Caco-2 (cell line): ENCODE results near the gene PSTPIP2. TPM values are rescaled to one million over a fixed set of nuclear protein-coding genes. Genes with fewer than 3 reads are reported as not detected.
A peak's percentile ranks its signal among the peaks of the same experiment; 100 is the strongest.

Experiments
- BruUV-seq: library from RNA; stranded (reverse); fragments of 400-500 nt; replicated peaks from 2 replicates; lab custom pipeline; 2021; lab: Mats Ljungman, UMichigan
- CTCF ChIA-PET: fragments of 300-600 bp; sonication (Branson Sonifier 250); formaldehyde crosslinking; loops from one replicate; lab custom pipeline; 2022; ENCODE audit warnings: antibody characterized with exemption; lab: Charles Lee
- POLR2A ChIA-PET: fragments of 300-600 bp; sonication (Branson Sonifier 250); formaldehyde crosslinking; loops from one replicate; lab custom pipeline; 2022; ENCODE audit warnings: antibody characterized with exemption; lab: Charles Lee
- DNase-seq, 2 experiments: peaks; one replicate each; pipeline versions ENCODE4 v3.0.0 to v3.0.0-alpha.2; 2020 to 2022
- H3K27me3 ChIP-seq: replicated peaks from 2 replicates; pipeline ENCODE4 v1.6.0; 2011; ENCODE audit warnings: low read length; ENCODE audit not compliant: control insufficient read depth, insufficient read depth
- H3K36me3 ChIP-seq: 2 replicates; pipeline ENCODE4 v1.5.1; 2011; ENCODE audit warnings: low read length; ENCODE audit not compliant: control insufficient read depth, insufficient read depth
- H3K4me1 ChIP-seq: fragments of 250-450 bp; sonication (Bioruptor Pico); 2 replicates; pipeline ENCODE4 v1.5.1; 2020; ENCODE audit warnings: mild to moderate bottlenecking
- H3K4me3 ChIP-seq: 2 replicates; pipeline ENCODE4 v1.5.1; 2011; ENCODE audit warnings: low read depth, mild to moderate bottlenecking, control low read depth, low read length
- H3K9me3 ChIP-seq: fragments of 250-450 bp; sonication (Bioruptor Pico); 2 replicates; pipeline ENCODE4 v1.5.1; 2020; ENCODE audit warnings: mild to moderate bottlenecking, moderate library complexity
- H3K27ac Mint-ChIP-seq: one replicate; pipeline ENCODE4 v1.8.0; 2022; ENCODE audit warnings: mixed read lengths; ENCODE audit not compliant: unreplicated experiment
- H3K27me3 Mint-ChIP-seq: one replicate; pipeline ENCODE4 v1.8.0; 2022; ENCODE audit warnings: mixed read lengths; ENCODE audit not compliant: insufficient read depth, unreplicated experiment
- H3K36me3 Mint-ChIP-seq: one replicate; pipeline ENCODE4 v1.8.0; 2022; ENCODE audit warnings: mild to moderate bottlenecking, mixed read lengths; ENCODE audit not compliant: insufficient read depth, unreplicated experiment
- H3K4me1 Mint-ChIP-seq: one replicate; pipeline ENCODE4 v1.8.0; 2022; ENCODE audit warnings: low read depth, mixed read lengths; ENCODE audit not compliant: unreplicated experiment
- H3K4me3 Mint-ChIP-seq: one replicate; pipeline ENCODE4 v1.8.0; 2022; ENCODE audit warnings: mild to moderate bottlenecking, moderate library complexity, mixed read lengths; ENCODE audit not compliant: unreplicated experiment
- H3K9me3 Mint-ChIP-seq: one replicate; pipeline ENCODE4 v1.8.0; 2022; ENCODE audit warnings: mixed read lengths; ENCODE audit not compliant: unreplicated experiment
- CTCF ChIP-seq, 2 experiments: fragments of 200-600 bp in 1 of 2; IDR thresholded peaks; 1 replicate in 1 of 2; 2 replicates in 1 of 2; pipeline versions ENCODE4 v1.5.1 to v1.8.0; 2011 to 2022; ENCODE audit warnings: antibody characterized with exemption in 1 of 2, control low read depth in 1 of 2, inconsistent platforms in 1 of 2, low read depth in 1 of 2, low read length in 1 of 2, mild to moderate bottlenecking in 1 of 2, moderate library complexity in 1 of 2; ENCODE audit not compliant: insufficient read depth in 1 of 2, severe bottlenecking in 1 of 2, unreplicated experiment in 1 of 2
- intact Hi-C: fragments of 100-400 bp; cut with micrococcal nuclease; formaldehyde crosslinking; loops from one replicate; pipeline ENCODE4 v1.10.0; 2022; ENCODE audit not compliant: unreplicated experiment
- total RNA-seq: library from RNA; stranded (reverse); gene quantifications from 2 replicates; pipeline ENCODE4 v1.2.3, GENCODE V29; 2022

PSTPIP2 gene
- total RNA-seq, 1 experiment from 2014 or later = 13.3 TPM

DNA sequence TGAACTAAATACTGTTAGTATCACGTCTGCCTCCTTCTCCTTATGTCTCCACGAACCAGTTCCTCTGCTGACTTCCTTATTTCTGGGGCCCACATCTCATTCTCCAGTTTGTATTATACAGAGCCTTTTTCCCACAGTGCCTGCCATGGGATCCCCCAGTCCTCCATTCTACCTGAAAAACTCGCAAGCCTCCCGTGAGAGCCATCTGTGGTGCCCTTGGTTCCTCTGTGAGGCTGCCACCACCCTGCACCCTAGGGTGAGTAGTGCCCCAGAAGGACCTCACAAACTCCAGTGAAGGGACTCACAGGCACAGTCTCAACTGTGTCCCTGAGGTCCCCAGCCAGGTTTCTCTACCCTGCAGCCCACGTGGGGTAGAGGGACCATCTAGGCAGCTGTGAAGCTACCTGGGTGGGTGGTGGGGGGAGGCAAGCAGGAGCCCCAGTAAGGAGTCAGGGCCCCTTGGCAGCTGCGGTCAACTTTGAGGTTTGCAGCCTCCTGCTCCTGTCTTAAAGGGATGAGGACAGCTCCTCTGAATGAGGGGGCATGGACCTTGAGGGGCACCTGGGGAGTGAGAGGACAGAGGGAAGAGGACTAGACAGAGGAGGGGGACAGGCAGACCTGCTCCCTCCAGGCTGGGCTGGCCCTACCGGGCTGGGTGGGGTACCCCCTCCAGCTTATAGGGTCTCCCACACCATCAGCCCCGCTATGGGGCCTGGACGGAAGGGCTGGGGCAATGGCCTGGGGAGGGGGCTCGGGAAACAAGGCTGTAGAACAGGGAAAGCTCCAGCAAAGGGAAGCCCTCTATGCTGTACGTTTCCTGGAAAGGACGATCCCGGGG is 1.0 kb downstream of the PSTPIP2 start:
- Mint-ChIP-seq H3K27me3 (no peaks in the 10 kb centered on the region), H3K4me1 (peaks cover 8% of the 10 kb centered on the region), H3K9me3 (no peaks in the 10 kb centered on the region), H3K36me3 (peaks cover 21% of the 10 kb centered on the region), H3K4me3 (peak overlapping the region; percentile 78), H3K27ac (peak overlapping the region; percentile 79)
- ChIA-PET CTCF (no interaction called here), POLR2A (interaction anchor here (0.5 kb wide), 1 partner anchor 72 kb away, joined by 3 read pairs; no protein-coding TSS in a partner anchor)
- no peak for TF ChIP-seq CTCF (IDR thresholded peaks at IDR 0.05; ENCODE audit: insufficient read depth in 1 of 2, low read depth in 1 of 2, low read length in 1 of 2, severe bottlenecking in 1 of 2, unreplicated experiment in 1 of 2)
- no peaks in the 10 kb centered on the region for H3K27me3 ChIP-seq
- H3K36me3 ChIP-seq = no peaks in the 10 kb centered on the region
- BruUV-seq = no TSS peak
- 0 out of 2 replicates have a peak, but pooled peaks cover 3% of the 10 kb centered on the region for H3K4me1 ChIP-seq
- H3K4me3 ChIP-seq = peak overlapping the region; percentile 63
- intact Hi-C loops = loop anchor here (1.0 to 5.0 kb wide), 3 partner anchors 104 to 404 kb away; partner anchors contain the start of gene EPG5
- DNase-seq = no peak
- H3K9me3 ChIP-seq = no peaks in the 10 kb centered on the region

- H3K9me3 ChIP-seq = no peaks in the 10 kb centered on the region
- peaks cover 21% of the 10 kb centered on the region for H3K36me3 Mint-ChIP-seq
- POLR2A ChIA-PET = no interaction called here
- TF ChIP-seq CTCF (IDR thresholded peaks at IDR 0.05; ENCODE audit: insufficient read depth in 1 of 2, low read depth in 1 of 2, low read length in 1 of 2, severe bottlenecking in 1 of 2, unreplicated experiment in 1 of 2) = no peak
- H3K9me3 Mint-ChIP-seq = no peaks in the 10 kb centered on the region
- no peaks in the 10 kb centered on the region for H3K27me3 Mint-ChIP-seq
- intact Hi-C loops = loop anchor here (5.0 kb wide), 2 partner anchors 143 to 403 kb away; no protein-coding TSS in a partner anchor
- H3K4me1 ChIP-seq = 0 out of 2 replicates have a peak, but pooled peaks cover 3% of the 10 kb centered on the region
- no peak overlapping the region for H3K4me3 ChIP-seq
- H3K36me3 ChIP-seq = no peaks in the 10 kb centered on the region
- no peak for DNase-seq
- H3K27ac Mint-ChIP-seq = no peak overlapping the region
- no peaks in the 10 kb centered on the region for H3K27me3 ChIP-seq
- peaks cover 8% of the 10 kb centered on the region for H3K4me1 Mint-ChIP-seq
- no peak overlapping the region for H3K4me3 Mint-ChIP-seq
- BruUV-seq = no TSS peak
- CTCF ChIA-PET = no interaction called here
Measured at GRCh38 chr18:46070232-46070631, 1.8 kb downstream of the PSTPIP2 start.

GRCh38 chr18:46069524-46069923 is 2.5 kb downstream of the PSTPIP2 start:
- no peaks in the 10 kb centered on the region for H3K36me3 ChIP-seq
- no peaks in the 10 kb centered on the region for H3K27me3 ChIP-seq
- H3K9me3 ChIP-seq = no peaks in the 10 kb centered on the region
- H3K4me3 ChIP-seq = no peak overlapping the region
- Mint-ChIP-seq H3K4me1 (peaks cover 8% of the 10 kb centered on the region), H3K27ac (no peak overlapping the region), H3K9me3 (no peaks in the 10 kb centered on the region), H3K36me3 (peaks cover 21% of the 10 kb centered on the region), H3K4me3 (no peak overlapping the region), H3K27me3 (no peaks in the 10 kb centered on the region)
- TF ChIP-seq CTCF (IDR thresholded peaks at IDR 0.05; ENCODE audit: insufficient read depth in 1 of 2, low read depth in 1 of 2, low read length in 1 of 2, severe bottlenecking in 1 of 2, unreplicated experiment in 1 of 2) = no peak
- H3K4me1 ChIP-seq = 0 out of 2 replicates have a peak, but pooled peaks cover 3% of the 10 kb centered on the region
- BruUV-seq = no TSS peak
- CTCF ChIA-PET = no interaction called here
- intact Hi-C loops = no loop called here
- POLR2A ChIA-PET = no interaction called here
- no peak for DNase-seq
